AG04449 (cell line): ENCODE data around the gene SMAD3.

ENCODE experiments used
- CTCF ChIA-PET: fragments of 350-600 bp; formaldehyde crosslinking; extraction: SDS; loops from one replicate; lab custom pipeline; 2021; ENCODE audit warnings: antibody characterized with exemption; lab: Yijun Ruan, JAX
- POLR2A ChIA-PET: fragments of 400-600, 350-600 bp; formaldehyde crosslinking; extraction: SDS; loops from one replicate; lab custom pipeline; 2020; ENCODE audit warnings: antibody characterized with exemption, inconsistent platforms; lab: Yijun Ruan, JAX
- DNase-seq: peaks from one replicate; pipeline ENCODE4 v3.0.0-alpha.2; 2010; ENCODE audit warnings: low read depth, low spot score
- H3K4me3 ChIP-seq: 2 replicates; pipeline ENCODE4 v1.5.1; 2011; ENCODE audit warnings: low read depth, mild to moderate bottlenecking, control low read depth, low read length
- CTCF ChIP-seq: IDR thresholded peaks from one replicate; pipeline ENCODE4 v1.5.1; 2011; ENCODE audit warnings: mild to moderate bottlenecking, moderate library complexity, low read length, control low read depth, inconsistent platforms; ENCODE audit not compliant: insufficient read depth; ENCODE audit errors: missing control alignments

The SMAD3 gene

GRCh38 chr15:67067930-67068551 is 2.6 kb downstream of the SMAD3 start:
- CTCF ChIA-PET: interaction anchor here (0.7 kb wide), 1 partner anchor 11 kb away, joined by 4 read pairs; no protein-coding TSS in a partner anchor
- no peak for TF ChIP-seq CTCF
- POLR2A ChIA-PET: interaction anchor here (1.5 kb wide), 1 partner anchor 18 kb away, joined by 6 read pairs; no protein-coding TSS in a partner anchor
- DNase-seq: no peak
- peak overlapping the region; percentile 92 for H3K4me3 ChIP-seq

- H3K4me3 ChIP-seq: peak overlapping the region; percentile 92
- DNase-seq: no peak
- TF ChIP-seq CTCF: no peak
- ChIA-PET CTCF (interaction anchor here (0.8 to 3.6 kb wide), 2 partner anchors 12 to 122 kb away, joined by 3 to 30 read pairs; no protein-coding TSS in a partner anchor), POLR2A (interaction anchor here (0.8 kb wide), 1 partner anchor 19 kb away, joined by 3 read pairs; no protein-coding TSS in a partner anchor)
These were observed 3.5 kb downstream of the SMAD3 start for GRCh38 chr15:67068710-67069400.

GRCh38 chr15:67070150-67070549 is 4.7 kb downstream of the SMAD3 start:
- no peak for DNase-seq
- ChIA-PET CTCF (interaction anchor here (2.0 to 3.6 kb wide), 2 partner anchors 10 to 124 kb away, joined by 6 to 30 read pairs; no protein-coding TSS in a partner anchor), POLR2A (no interaction called here)
- no peak for TF ChIP-seq CTCF
- H3K4me3 ChIP-seq: peak overlapping the region; percentile 15

GRCh38 chr15:67070892-67071664 is 5.7 kb downstream of the SMAD3 start:
- TF ChIP-seq CTCF: no peak
- ChIA-PET POLR2A (interaction anchor here (1.1 kb wide), 1 partner anchor 34 kb away, joined by 4 read pairs; no protein-coding TSS in a partner anchor), CTCF (interaction anchor here (2.0 to 3.6 kb wide), 2 partner anchors 10 to 124 kb away, joined by 6 to 30 read pairs; no protein-coding TSS in a partner anchor)
- no peak overlapping the region; the same call in 1 of the 2 replicates for H3K4me3 ChIP-seq
- DNase-seq: no peak

GRCh38 chr15:67072442-67072841 is 7.0 kb downstream of the SMAD3 start:
- DNase-seq: no peak
- ChIA-PET CTCF (no interaction called here), POLR2A (no interaction called here)
- TF ChIP-seq CTCF: no peak
- no peak overlapping the region for H3K4me3 ChIP-seq

- CTCF ChIA-PET: no interaction called here
- no peak overlapping the region for H3K4me3 ChIP-seq
- no peak for DNase-seq
- POLR2A ChIA-PET: no interaction called here
- no peak for TF ChIP-seq CTCF
These were observed 7.6 kb downstream of the SMAD3 start for GRCh38 chr15:67072958-67073357.
